ENCODE data around the gene UBXN11. TPM values are rescaled to one million over a fixed set of nuclear protein-coding genes. Genes with fewer than 3 reads are reported as not detected.

The UBXN11 gene
- total and polyA plus RNA-seq, 2 donors from 2014 or later: 30.2 to 55.0 TPM

DNA sequence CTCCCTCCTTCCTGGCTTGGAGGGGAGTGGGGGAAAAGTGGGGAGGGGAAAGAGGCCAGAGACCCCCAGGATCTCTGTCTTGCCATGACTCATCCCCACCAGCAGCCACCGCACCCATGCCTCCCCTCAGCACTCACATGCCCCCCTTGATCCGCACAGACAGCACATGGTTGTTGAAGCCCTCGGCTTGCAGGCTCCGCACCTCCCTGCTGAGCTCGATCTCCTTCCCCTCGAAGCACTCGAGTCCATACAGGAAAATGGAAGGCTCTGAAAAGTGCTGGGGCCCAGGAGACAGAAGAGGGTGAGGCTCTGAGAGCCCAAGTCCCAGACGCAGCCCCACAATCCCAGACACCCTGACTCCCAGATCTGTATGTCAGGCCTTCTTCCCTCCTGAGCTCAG, 22.2 kb upstream of the UBXN11 start:
- Histone ChIP-seq H3K27me3 (ENCODE audit: control insufficient read depth, insufficient read depth, low read length) (no peaks in the 10 kb centered on the region), H3K27ac (ENCODE audit: low read depth in 2 of 2, low read length in 2 of 2) (no peak overlapping the region), H3K4me1 (ENCODE audit: control insufficient read depth in 2 of 3, insufficient read depth in 2 of 3, low read depth in 1 of 3, low read length in 3 of 3) (no peaks in the 10 kb centered on the region), H3K4me3 (ENCODE audit: low read length in 3 of 3) (no peak overlapping the region), H3K9ac (ENCODE audit: low read length in 3 of 3) (no peak overlapping the region), H3K9me3 (ENCODE audit: control insufficient read depth in 2 of 3, insufficient read depth in 1 of 3, low read length in 3 of 3) (no peaks in the 10 kb centered on the region), H3K36me3 (ENCODE audit: control insufficient read depth in 2 of 3, insufficient read depth in 3 of 3, low read length in 3 of 3) (no peaks in the 10 kb centered on the region)
- DNase-seq: peak in 1 of 5 donors; percentile 20
- intact Hi-C loops (cut with DNase I): no loop called here
- FAIRE-seq: no peak
- TF ChIP-seq CTCF (IDR thresholded peaks at IDR 0.05; ENCODE audit: borderline replicate concordance, extremely low read depth, insufficient read depth): no peak

- peak in 1 of 5 donors; percentile 57 for DNase-seq
- no peaks in the 10 kb centered on the region for H3K4me1 ChIP-seq (ENCODE audit: control insufficient read depth in 2 of 3, insufficient read depth in 2 of 3, low read depth in 1 of 3, low read length in 3 of 3)
- H3K9me3 ChIP-seq (ENCODE audit: control insufficient read depth in 2 of 3, insufficient read depth in 1 of 3, low read length in 3 of 3): no peaks in the 10 kb centered on the region
- no peaks in the 10 kb centered on the region for H3K27me3 ChIP-seq (ENCODE audit: control insufficient read depth, insufficient read depth, low read length)
- intact Hi-C loops (cut with DNase I): no loop called here
- H3K36me3 ChIP-seq (ENCODE audit: control insufficient read depth in 2 of 3, insufficient read depth in 3 of 3, low read length in 3 of 3): no peaks in the 10 kb centered on the region
- H3K27ac ChIP-seq (ENCODE audit: low read depth in 2 of 2, low read length in 2 of 2): no peak overlapping the region
- FAIRE-seq: no peak
- H3K4me3 ChIP-seq (ENCODE audit: low read length in 3 of 3): no peak overlapping the region
- TF ChIP-seq CTCF (IDR thresholded peaks at IDR 0.05; ENCODE audit: borderline replicate concordance, extremely low read depth, insufficient read depth): no peak
- H3K9ac ChIP-seq (ENCODE audit: low read length in 3 of 3): no peak overlapping the region
Observed at GRCh38 chr1:26327956-26328362, 21.5 kb upstream of the UBXN11 start.

GRCh38 chr1:26324550-26324949, 18.1 kb upstream of the UBXN11 start:
- no peak overlapping the region for H3K27ac ChIP-seq (ENCODE audit: low read depth in 2 of 2, low read length in 2 of 2)
- peaks cover 0 to 3% (median 3%) of the 10 kb centered on the region in 3 donors for H3K4me1 ChIP-seq (ENCODE audit: control insufficient read depth in 2 of 3, insufficient read depth in 2 of 3, low read depth in 1 of 3, low read length in 3 of 3)
- H3K4me3 ChIP-seq (ENCODE audit: low read length in 3 of 3): no peak overlapping the region
- intact Hi-C loops (cut with DNase I): loop anchor here (5.0 kb wide), 1 partner anchor 52 kb away; no protein-coding TSS in a partner anchor
- H3K9ac ChIP-seq (ENCODE audit: low read length in 3 of 3): no peak overlapping the region
- no peaks in the 10 kb centered on the region for H3K36me3 ChIP-seq (ENCODE audit: control insufficient read depth in 2 of 3, insufficient read depth in 3 of 3, low read length in 3 of 3)
- DNase-seq: no peak
- no peak for FAIRE-seq
- H3K27me3 ChIP-seq (ENCODE audit: control insufficient read depth, insufficient read depth, low read length): no peaks in the 10 kb centered on the region
- H3K9me3 ChIP-seq (ENCODE audit: control insufficient read depth in 2 of 3, insufficient read depth in 1 of 3, low read length in 3 of 3): no peaks in the 10 kb centered on the region
- TF ChIP-seq CTCF (IDR thresholded peaks at IDR 0.05; ENCODE audit: borderline replicate concordance, extremely low read depth, insufficient read depth): no peak

GRCh38 chr1:26323382-26323781, 16.9 kb upstream of the UBXN11 start:
- FAIRE-seq: no peak
- no peak overlapping the region for H3K27ac ChIP-seq (ENCODE audit: low read depth in 2 of 2, low read length in 2 of 2)
- no peaks in the 10 kb centered on the region for H3K36me3 ChIP-seq (ENCODE audit: control insufficient read depth in 2 of 3, insufficient read depth in 3 of 3, low read length in 3 of 3)
- intact Hi-C loops (cut with DNase I): loop anchor here (5.0 kb wide), 1 partner anchor 51 kb away; no protein-coding TSS in a partner anchor
- no peak overlapping the region for H3K4me3 ChIP-seq (ENCODE audit: low read length in 3 of 3)
- TF ChIP-seq CTCF (IDR thresholded peaks at IDR 0.05; ENCODE audit: borderline replicate concordance, extremely low read depth, insufficient read depth): no peak
- DNase-seq: no peak
- no peaks in the 10 kb centered on the region for H3K27me3 ChIP-seq (ENCODE audit: control insufficient read depth, insufficient read depth, low read length)
- H3K4me1 ChIP-seq (ENCODE audit: control insufficient read depth in 2 of 3, insufficient read depth in 2 of 3, low read depth in 1 of 3, low read length in 3 of 3): peaks cover 0 to 3% (median 3%) of the 10 kb centered on the region in 3 donors
- no peaks in the 10 kb centered on the region for H3K9me3 ChIP-seq (ENCODE audit: control insufficient read depth in 2 of 3, insufficient read depth in 1 of 3, low read length in 3 of 3)
- H3K9ac ChIP-seq (ENCODE audit: low read length in 3 of 3): no peak overlapping the region
